Cardiac fibroblast (primary cell): ENCODE data around the gene ACSM2B.
"Not testable (repeated sequence)": the region's sequence is repeated elsewhere in the genome, so short reads cannot be mapped to it uniquely, and the experiment has no call there.

Source experiments
- DNase-seq, 2 donors: peaks; one replicate each; pipeline versions ENCODE4 v3.0.0 to v3.0.0-alpha.2; 2010; ENCODE audit warnings: low read depth in 2 of 2
- H3K4me3 ChIP-seq, 2 donors: replicated peaks in 1 of 2; 1 replicate in 1 of 2; 2 replicates in 1 of 2; pipeline ENCODE4 v1.5.1; 2011; ENCODE audit warnings: low read depth in 2 of 2, low read length in 2 of 2, mild to moderate bottlenecking in 2 of 2, moderate library complexity in 1 of 2
- TF ChIP-seq, protein P1 (sequence below): IDR thresholded peaks from one replicate; pipeline ENCODE4 v1.5.1; 2011; ENCODE audit warnings: low read depth, mild to moderate bottlenecking, low read length, inconsistent platforms

ACSM2B gene

GRCh38 chr16:20610892-20611349 lies 34.8 kb upstream of the ACSM2B start:
- TF ChIP-seq, protein P1, sequence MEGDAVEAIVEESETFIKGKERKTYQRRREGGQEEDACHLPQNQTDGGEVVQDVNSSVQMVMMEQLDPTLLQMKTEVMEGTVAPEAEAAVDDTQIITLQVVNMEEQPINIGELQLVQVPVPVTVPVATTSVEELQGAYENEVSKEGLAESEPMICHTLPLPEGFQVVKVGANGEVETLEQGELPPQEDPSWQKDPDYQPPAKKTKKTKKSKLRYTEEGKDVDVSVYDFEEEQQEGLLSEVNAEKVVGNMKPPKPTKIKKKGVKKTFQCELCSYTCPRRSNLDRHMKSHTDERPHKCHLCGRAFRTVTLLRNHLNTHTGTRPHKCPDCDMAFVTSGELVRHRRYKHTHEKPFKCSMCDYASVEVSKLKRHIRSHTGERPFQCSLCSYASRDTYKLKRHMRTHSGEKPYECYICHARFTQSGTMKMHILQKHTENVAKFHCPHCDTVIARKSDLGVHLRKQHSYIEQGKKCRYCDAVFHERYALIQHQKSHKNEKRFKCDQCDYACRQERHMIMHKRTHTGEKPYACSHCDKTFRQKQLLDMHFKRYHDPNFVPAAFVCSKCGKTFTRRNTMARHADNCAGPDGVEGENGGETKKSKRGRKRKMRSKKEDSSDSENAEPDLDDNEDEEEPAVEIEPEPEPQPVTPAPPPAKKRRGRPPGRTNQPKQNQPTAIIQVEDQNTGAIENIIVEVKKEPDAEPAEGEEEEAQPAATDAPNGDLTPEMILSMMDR: no peak
- H3K4me3 ChIP-seq: no peak overlapping the region
- DNase-seq: no peak

DNA sequence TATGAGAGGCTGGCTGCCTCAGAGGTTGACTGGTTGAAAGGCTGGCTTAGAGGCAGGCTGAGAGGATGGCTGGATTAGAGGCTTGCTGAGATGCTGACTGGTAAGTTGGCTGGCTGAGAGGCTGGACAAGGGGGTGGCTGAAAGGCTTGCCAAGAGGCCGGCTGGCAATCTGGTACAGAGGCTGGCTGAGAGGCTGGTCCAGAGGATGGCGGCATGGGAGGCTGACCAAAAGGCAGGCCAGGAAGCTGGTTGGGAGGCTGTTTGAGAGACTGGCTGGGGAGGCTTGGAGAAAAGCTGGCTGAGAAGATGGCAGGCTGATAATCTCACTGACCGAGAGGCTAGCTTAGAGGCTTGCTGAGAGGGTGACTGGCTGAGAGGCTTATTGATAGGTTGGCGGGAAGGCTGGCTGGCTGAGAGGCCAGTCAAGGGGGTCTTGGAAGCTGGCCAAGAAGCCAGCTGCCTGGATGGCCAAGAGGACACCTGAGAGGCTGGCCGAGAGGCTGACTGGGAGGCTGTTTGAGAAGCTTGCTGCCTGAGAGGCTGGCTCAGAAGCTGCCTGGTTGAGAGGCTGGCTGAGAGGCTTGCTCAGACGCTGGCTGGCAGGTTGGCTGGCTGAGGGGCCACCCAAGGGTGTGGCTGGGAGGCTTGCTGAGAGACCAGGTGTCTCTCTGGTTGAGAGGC lies 34.2 kb upstream of the ACSM2B start:
- H3K4me3 ChIP-seq: no peak overlapping the region
- TF ChIP-seq, protein P1: no peak
- DNase-seq: no peak

- not testable (repeated sequence) for DNase-seq, H3K4me3 ChIP-seq
These were observed 26.0 kb upstream of the ACSM2B start for GRCh38 chr16:20602205-20602604.

DNA sequence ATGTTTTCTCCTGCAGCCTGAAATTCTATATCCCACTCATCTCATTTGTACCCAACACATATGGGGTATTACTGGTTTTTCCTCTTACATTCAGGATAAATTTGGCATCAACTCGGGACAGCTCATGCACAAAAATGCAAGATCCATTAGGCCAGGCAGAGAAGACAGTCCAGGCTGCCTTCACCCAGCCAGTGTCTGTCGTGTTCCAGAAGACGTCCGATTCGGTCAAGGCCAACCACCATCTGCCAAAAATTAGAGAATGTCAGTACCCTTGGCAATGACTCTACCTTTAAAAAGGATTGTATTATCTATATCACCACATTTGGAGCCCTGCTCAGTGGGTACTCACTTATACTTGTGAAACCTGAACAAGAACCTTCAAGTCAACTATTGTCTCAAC lies 23.3 kb upstream of the ACSM2B start:
- H3K4me3 ChIP-seq, DNase-seq: not testable (repeated sequence)

DNA sequence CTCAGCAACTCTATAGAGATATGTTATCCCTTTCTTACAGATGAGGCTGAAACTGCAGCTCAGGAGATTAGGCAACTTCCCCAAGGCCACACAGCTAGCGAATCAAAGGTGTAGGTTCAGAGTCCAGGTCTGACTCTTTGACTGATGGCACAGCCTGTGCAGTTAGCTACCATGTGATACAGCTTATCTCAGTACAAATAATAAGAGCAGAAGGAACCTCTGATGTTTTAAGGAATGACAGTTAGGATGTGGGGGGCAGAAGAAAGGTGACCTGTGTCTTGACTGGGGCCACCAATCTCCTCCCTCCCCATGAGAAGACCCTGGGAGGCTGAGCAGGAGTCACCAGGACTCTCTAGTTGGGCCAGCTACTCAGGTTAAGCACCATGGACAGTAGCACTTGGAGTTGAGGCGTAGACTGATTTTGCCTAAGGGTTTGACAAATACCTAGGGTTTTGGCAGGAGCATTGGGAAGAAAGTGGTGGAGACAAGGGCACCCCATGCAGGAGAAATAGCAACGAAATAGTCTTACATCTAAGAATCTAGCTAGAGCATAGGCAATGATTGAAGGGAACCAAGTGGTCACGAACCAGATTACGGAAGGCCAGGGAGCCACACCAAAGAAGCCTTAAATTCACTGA lies 22.8 kb upstream of the ACSM2B start:
- TF ChIP-seq, protein P1: no peak
- DNase-seq: no peak
- H3K4me3 ChIP-seq: no peak overlapping the region

DNA sequence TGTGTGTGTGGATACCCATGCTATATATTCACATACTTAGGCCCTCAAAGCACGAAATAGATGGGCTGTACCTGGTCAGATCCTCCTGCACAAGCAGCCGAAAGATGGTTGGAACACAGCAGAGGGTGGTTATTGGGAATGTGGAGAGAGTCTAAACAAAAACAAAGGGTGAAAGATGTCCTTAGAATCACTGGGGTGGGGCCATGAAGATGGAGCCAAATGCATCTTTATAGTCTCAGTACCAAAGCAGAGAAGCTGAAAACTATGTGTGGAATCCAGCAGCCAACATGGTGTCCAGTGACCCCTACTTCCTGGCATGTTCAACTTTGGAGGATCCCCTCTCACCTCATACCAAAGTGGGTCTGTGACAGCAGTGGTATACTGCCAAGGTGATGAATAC lies 19.5 kb upstream of the ACSM2B start:
- H3K4me3 ChIP-seq, DNase-seq: not testable (repeated sequence)

DNA sequence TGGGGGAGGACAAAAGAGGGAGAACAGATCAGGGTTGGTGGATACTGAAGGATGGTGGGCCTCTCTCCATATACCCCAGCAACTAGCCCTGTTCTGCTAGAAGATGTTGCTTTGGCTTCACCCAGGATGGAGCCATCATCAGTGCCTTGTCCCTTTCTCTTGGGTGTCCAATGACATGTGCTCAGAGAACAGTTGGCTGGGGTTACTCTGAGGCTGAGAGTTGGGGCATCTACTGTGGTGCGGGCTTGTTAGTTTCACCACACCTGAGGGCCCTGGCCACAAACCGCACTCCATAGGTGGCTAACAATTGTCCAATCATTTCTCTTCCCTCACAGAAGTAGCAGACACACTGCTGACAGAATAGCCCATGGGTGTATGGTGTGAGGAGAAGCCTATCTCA lies 18.9 kb upstream of the ACSM2B start:
- DNase-seq, H3K4me3 ChIP-seq: not testable (repeated sequence)

DNA sequence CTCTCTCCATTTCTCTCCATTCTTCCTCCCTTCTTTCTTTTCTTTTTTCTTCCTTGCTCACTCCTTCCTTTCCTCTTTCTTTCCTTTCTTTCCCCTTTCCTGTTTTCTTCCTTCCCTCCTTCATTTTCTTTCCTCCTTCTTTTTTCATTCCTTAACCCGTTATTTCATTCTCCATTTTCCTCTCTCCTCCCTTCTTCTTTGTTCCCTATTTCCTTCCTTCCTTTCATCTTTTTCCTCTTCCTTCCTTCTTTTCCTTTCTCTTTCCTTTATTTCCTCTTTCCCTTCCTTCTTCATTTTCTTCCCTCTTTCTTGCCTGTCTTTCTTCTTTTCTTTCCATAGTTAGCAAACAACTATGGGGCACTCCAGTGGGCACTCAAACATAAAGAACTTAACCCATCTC lies 16.6 kb upstream of the ACSM2B start:
- DNase-seq: not testable (repeated sequence)

GRCh38 chr16:20589486-20589885 lies 13.3 kb upstream of the ACSM2B start:
- DNase-seq, H3K4me3 ChIP-seq: not testable (repeated sequence)

More for the DNA sequence above, 16.6 kb upstream of the ACSM2B start:
- not testable (repeated sequence) for H3K4me3 ChIP-seq

GRCh38 chr16:20587645-20588074 lies 11.5 kb upstream of the ACSM2B start:
- not testable (repeated sequence) for H3K4me3 ChIP-seq
- peak in 1 of 2 donors; percentile 70 for DNase-seq

DNA sequence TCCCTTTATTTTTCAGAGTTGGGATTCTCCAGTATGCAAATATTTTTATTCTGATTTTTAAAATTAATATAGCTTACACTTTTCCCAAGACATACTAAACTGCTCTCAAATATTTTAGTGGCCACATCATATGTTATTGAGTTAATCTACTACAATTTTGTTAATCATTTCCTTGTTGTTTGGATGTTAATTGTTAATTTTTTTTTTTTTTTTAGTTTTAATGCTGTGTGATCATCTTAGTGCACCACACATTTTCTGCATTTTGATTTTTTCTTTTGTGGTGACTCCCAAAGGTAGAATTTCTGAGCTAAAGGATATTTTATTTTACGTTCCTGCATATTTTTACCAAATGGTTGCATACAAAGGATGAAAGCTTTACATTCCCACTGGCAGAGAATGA lies 10.5 kb upstream of the ACSM2B start:
- DNase-seq, H3K4me3 ChIP-seq: not testable (repeated sequence)

DNA sequence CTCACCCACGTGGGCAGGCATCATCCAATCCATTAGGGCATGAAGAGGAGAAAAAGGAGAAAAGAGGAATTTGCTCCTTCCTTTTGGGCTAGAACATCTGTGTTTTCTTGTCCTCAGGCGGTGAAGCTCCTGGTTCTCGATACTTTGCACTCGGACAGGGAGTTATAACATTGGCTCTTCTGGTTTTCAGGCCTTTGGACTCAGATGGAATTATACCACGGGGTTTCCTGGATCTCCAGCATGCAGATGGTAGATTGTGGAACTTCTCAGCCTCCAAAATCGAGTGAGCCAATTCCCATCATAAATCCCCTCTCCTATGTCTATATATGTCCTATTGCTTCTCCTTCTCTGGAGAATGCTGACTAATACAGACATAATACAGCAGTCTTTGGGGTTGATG lies 9.9 kb upstream of the ACSM2B start:
- H3K4me3 ChIP-seq, DNase-seq: not testable (repeated sequence)

DNA sequence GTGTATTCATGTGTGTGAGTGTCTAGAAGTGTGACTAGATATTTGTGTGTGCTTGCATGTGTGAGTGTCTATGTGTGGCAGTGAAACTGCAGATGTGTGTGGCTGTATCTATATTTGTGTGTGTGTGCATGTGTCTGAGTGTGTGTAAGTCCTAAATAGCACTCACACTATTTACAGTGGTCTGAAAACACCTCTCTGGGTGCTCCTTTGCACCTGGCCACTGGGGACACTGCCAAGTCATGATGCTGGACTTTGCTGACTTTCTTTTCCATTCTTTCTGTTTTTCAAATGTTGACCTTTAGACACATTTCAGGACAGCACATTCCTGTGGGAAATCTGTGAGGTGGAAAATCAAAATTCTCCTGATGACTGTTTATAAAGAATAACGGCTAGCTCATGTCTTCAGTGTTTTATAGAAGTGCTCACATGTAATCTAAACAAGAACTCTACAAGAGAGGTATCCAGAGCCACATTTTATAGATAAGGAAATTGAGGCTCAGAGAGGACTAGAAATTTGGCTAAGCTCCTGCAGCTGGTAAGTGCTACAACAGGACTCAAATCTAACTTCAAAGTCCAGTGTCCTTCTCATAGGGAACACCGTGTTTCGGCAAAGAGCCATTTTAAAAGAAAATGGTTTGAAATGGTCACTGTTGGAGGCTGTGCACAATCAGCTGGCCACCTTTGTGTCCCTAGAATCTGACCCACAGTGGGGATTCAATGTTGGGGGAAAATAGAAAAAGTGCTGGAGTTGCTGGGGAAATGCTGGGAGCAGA lies 4.5 kb upstream of the ACSM2B start:
- not testable (repeated sequence) for DNase-seq, H3K4me3 ChIP-seq

- DNase-seq, H3K4me3 ChIP-seq: not testable (repeated sequence)
These were observed 1.9 kb upstream of the ACSM2B start for GRCh38 chr16:20578091-20578490.
